Measurements from ENCODE around the gene GPR62.
"Not testable (repeated sequence)": the region's sequence is repeated elsewhere in the genome, so short reads cannot be mapped to it uniquely, and the experiment has no call there.

The GPR62 gene

GRCh38 chr3:51992017-51992682 lies 37.0 kb downstream of the GPR62 start:
- no peak for DNase-seq (ENCODE audit: low read depth)

- not testable (repeated sequence) for DNase-seq (ENCODE audit: low read depth)
Measured at GRCh38 chr3:51993657-51994056, 38.5 kb downstream of the GPR62 start.

GRCh38 chr3:51994530-51994929 lies 39.3 kb downstream of the GPR62 start:
- DNase-seq (ENCODE audit: low read depth), result no peak

- DNase-seq (ENCODE audit: low read depth), result peak; percentile 97
Measured at GRCh38 chr3:51995346-51996163, 40.4 kb downstream of the GPR62 start, which contains the start of gene RPL29. RPL29 (minus strand) TSS chr3:51995895; CDS start chr3:51995461, 434 bp downstream.

GRCh38 chr3:51997172-51997571 lies 42.0 kb downstream of the GPR62 start:
- no peak for DNase-seq (ENCODE audit: low read depth)

GRCh38 chr3:51997935-51998596 lies 42.9 kb downstream of the GPR62 start:
- peak; percentile 49 for DNase-seq (ENCODE audit: low read depth)

GRCh38 chr3:51998774-51999173 lies 43.6 kb downstream of the GPR62 start:
- no peak for DNase-seq (ENCODE audit: low read depth)

- no peak for DNase-seq (ENCODE audit: low read depth)
Measured at GRCh38 chr3:51999846-52000245, 44.7 kb downstream of the GPR62 start.

- DNase-seq (ENCODE audit: low read depth), result peak; percentile 28
Measured at GRCh38 chr3:52001443-52001974, 46.3 kb downstream of the GPR62 start.

- no peak for DNase-seq (ENCODE audit: low read depth)
Measured at GRCh38 chr3:52002748-52003147, 47.6 kb downstream of the GPR62 start.

GRCh38 chr3:52004163-52004787 lies 49.1 kb downstream of the GPR62 start:
- DNase-seq (ENCODE audit: low read depth), result peak; percentile 40

- no peak for DNase-seq (ENCODE audit: low read depth)
Measured at GRCh38 chr3:52004906-52005395, 49.8 kb downstream of the GPR62 start.

GRCh38 chr3:52005571-52005986 lies 50.4 kb downstream of the GPR62 start:
- peak; percentile 74 for DNase-seq (ENCODE audit: low read depth)

- DNase-seq (ENCODE audit: low read depth), result no peak
Measured at GRCh38 chr3:52006017-52006819, 51.0 kb downstream of the GPR62 start.

- no peak for DNase-seq (ENCODE audit: low read depth)
Measured at GRCh38 chr3:52006820-52007133, 51.6 kb downstream of the GPR62 start.

All from amniotic epithelial cell (primary cell).